Measurements from ENCODE around the gene ICAM2.

DNA sequence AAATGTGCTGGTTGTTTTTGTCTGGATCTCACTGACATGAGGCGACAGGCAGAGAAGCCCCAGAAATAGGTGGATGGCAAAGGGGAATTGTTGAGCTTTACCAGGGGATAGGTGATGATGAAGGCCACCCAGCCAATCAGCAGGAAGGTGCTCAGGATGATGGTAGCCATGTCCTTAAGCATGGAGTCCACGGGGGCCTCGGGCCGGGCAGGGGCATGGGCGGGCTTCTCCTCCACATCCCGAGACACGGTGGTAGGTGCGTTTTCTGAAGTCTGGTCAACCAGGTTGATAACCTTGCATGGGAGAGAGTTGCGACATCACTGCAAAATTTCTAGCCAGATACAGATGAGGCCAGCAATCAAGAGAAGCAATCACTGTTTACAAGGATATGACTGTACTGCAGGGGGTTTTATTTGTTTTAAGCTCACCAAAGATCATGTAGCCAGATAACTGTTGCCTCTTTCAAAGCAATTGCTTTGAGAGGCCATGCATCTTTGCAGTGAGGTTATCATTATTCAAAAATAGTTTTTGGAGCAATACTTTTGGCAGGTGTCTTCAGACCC is 37.3 kb upstream of the ICAM2 start:
- TF ChIP-seq, protein P1, sequence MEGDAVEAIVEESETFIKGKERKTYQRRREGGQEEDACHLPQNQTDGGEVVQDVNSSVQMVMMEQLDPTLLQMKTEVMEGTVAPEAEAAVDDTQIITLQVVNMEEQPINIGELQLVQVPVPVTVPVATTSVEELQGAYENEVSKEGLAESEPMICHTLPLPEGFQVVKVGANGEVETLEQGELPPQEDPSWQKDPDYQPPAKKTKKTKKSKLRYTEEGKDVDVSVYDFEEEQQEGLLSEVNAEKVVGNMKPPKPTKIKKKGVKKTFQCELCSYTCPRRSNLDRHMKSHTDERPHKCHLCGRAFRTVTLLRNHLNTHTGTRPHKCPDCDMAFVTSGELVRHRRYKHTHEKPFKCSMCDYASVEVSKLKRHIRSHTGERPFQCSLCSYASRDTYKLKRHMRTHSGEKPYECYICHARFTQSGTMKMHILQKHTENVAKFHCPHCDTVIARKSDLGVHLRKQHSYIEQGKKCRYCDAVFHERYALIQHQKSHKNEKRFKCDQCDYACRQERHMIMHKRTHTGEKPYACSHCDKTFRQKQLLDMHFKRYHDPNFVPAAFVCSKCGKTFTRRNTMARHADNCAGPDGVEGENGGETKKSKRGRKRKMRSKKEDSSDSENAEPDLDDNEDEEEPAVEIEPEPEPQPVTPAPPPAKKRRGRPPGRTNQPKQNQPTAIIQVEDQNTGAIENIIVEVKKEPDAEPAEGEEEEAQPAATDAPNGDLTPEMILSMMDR (IDR thresholded peaks at IDR 0.05): no peak
- TF ChIP-seq EZH2 (IDR thresholded peaks at IDR 0.05; ENCODE audit: borderline replicate concordance, insufficient read depth, low read depth, low read length, poor library complexity, severe bottlenecking): no peak
